ENCODE measurements around the gene ZNF19.

DNA sequence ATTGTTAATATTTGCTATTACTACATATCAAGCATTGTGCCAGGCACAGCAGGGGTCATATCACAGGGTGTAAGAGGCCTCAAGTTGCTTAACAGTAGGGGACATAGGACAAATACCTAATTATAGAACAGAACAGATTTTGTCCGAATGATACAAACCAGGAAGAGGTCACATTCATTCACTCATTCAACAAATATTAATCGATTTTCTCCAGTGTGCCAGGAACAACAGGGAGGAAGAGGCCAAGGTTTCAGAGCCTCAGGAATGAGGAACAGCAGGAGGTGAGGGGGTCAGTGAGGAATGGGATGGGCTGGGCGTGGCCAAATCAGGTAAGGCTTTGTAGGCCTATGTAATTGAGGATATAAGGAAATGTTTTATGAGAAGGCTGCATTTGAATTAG lies 25.9 kb upstream of the ZNF19 start:
- TF ChIP-seq, protein P1, sequence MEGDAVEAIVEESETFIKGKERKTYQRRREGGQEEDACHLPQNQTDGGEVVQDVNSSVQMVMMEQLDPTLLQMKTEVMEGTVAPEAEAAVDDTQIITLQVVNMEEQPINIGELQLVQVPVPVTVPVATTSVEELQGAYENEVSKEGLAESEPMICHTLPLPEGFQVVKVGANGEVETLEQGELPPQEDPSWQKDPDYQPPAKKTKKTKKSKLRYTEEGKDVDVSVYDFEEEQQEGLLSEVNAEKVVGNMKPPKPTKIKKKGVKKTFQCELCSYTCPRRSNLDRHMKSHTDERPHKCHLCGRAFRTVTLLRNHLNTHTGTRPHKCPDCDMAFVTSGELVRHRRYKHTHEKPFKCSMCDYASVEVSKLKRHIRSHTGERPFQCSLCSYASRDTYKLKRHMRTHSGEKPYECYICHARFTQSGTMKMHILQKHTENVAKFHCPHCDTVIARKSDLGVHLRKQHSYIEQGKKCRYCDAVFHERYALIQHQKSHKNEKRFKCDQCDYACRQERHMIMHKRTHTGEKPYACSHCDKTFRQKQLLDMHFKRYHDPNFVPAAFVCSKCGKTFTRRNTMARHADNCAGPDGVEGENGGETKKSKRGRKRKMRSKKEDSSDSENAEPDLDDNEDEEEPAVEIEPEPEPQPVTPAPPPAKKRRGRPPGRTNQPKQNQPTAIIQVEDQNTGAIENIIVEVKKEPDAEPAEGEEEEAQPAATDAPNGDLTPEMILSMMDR (IDR thresholded peaks at IDR 0.05), result no peak
- TF ChIP-seq POLR2A (IDR thresholded peaks at IDR 0.05; ENCODE audit: low read depth) (no peak), POLR2AphosphoS5 (IDR thresholded peaks at IDR 0.05) (no peak), EP300 (IDR thresholded peaks at IDR 0.05) (no peak)

All from esophagus muscularis mucosa (tissue), 4 donors.